ENCODE measurements around the gene CBX1. TPM values are rescaled to one million over a fixed set of nuclear protein-coding genes. Genes with fewer than 3 reads are reported as not detected.

The CBX1 gene
- total RNA-seq, 2 experiments from 2014 or later: 59.7 to 70.4 TPM

DNA sequence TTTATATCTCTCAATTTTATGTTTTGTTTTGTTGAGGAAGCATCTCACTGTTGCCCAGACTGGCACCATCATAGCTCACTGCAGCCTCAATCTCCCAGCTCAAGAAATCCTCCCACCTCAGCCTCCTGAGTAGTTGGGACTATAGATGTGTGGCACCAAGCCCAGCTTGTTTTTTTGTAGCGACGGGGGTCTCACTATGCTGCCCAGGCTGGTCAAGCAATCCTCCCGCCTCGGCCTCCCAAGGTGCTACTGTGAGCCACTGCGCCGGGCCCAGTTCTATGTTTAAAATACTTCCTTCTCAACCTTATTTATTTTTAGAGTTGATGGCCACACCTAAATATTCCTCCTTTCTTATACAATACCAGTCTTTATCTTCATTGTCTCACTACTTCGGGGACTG lies 55.0 kb downstream of the CBX1 start:
- CTCF ChIA-PET (ENCODE audit: unreplicated experiment): interaction anchor here (0.8 to 1.8 kb wide), 2 partner anchors 10 kb away, joined by 4 to 6 read pairs; no protein-coding TSS in a partner anchor
- H3K4me1 ChIP-seq (ENCODE audit: insufficient read depth, low read length, poor library complexity, severe bottlenecking): peaks cover 44% of the 10 kb centered on the region
- intact Hi-C loops (cut with micrococcal nuclease; ENCODE audit: unreplicated experiment): no loop called here

GRCh38 chr17:48045316-48046001 lies 55.8 kb downstream of the CBX1 start:
- peaks cover 39% of the 10 kb centered on the region for H3K79me2 ChIP-seq (ENCODE audit: insufficient read depth, low read depth, low read length)
- intact Hi-C loops (cut with micrococcal nuclease; ENCODE audit: unreplicated experiment): no loop called here
- no TSS peak for BruUV-seq (replicated peaks)
- no peaks in the 10 kb centered on the region for H3K9me2 ChIP-seq (ENCODE audit: insufficient read depth, low read length)
- no peak overlapping the region for H3K4me3 ChIP-seq (ENCODE audit: low read depth, low read length, poor library complexity, severe bottlenecking)
- TF ChIP-seq, protein P1, sequence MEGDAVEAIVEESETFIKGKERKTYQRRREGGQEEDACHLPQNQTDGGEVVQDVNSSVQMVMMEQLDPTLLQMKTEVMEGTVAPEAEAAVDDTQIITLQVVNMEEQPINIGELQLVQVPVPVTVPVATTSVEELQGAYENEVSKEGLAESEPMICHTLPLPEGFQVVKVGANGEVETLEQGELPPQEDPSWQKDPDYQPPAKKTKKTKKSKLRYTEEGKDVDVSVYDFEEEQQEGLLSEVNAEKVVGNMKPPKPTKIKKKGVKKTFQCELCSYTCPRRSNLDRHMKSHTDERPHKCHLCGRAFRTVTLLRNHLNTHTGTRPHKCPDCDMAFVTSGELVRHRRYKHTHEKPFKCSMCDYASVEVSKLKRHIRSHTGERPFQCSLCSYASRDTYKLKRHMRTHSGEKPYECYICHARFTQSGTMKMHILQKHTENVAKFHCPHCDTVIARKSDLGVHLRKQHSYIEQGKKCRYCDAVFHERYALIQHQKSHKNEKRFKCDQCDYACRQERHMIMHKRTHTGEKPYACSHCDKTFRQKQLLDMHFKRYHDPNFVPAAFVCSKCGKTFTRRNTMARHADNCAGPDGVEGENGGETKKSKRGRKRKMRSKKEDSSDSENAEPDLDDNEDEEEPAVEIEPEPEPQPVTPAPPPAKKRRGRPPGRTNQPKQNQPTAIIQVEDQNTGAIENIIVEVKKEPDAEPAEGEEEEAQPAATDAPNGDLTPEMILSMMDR (conservative IDR thresholded peaks at IDR 0.05; ENCODE audit: low read length): no peak
- TF ChIP-seq EZH2phosphoT487 (IDR thresholded peaks at IDR 0.05; ENCODE audit: borderline replicate concordance, low read depth, low read length): no peak
- H3K27ac ChIP-seq (ENCODE audit: low read depth, low read length, poor library complexity, severe bottlenecking): no peak overlapping the region
- POLR2A ChIA-PET: interaction anchor here (3.6 kb wide), 1 partner anchor 11 kb away, joined by 29 read pairs; no protein-coding TSS in a partner anchor
- H3K9me3 ChIP-seq (ENCODE audit: low read length): no peaks in the 10 kb centered on the region
- peak overlapping the region; percentile 89; the same call in 1 of the 2 replicates for H3K4me2 ChIP-seq (ENCODE audit: low read length)
- H3K4me1 ChIP-seq (ENCODE audit: insufficient read depth, low read length, poor library complexity, severe bottlenecking): peaks cover 36% of the 10 kb centered on the region
- H3K36me3 ChIP-seq (ENCODE audit: insufficient read depth, low read length): peaks cover 1% of the 10 kb centered on the region; the same call in 1 of the 2 replicates
- no peak overlapping the region for H2AFZ ChIP-seq (ENCODE audit: low read length)
- DNase-seq (ENCODE audit: low spot score): no peak
- CTCF ChIA-PET (ENCODE audit: unreplicated experiment): interaction anchor here (0.8 to 1.8 kb wide), 2 partner anchors 9 to 11 kb away, joined by 4 to 6 read pairs; no protein-coding TSS in a partner anchor
- H4K20me1 ChIP-seq (ENCODE audit: insufficient read depth, low read length): no peaks in the 10 kb centered on the region; the same call in 1 of the 2 replicates

More for the DNA sequence above, 55.0 kb downstream of the CBX1 start:
- POLR2A ChIA-PET: interaction anchor here (3.6 kb wide), 1 partner anchor 10 kb away, joined by 29 read pairs; no protein-coding TSS in a partner anchor
- TF ChIP-seq, protein P1 (conservative IDR thresholded peaks at IDR 0.05; ENCODE audit: low read length): no peak
- no peak for TF ChIP-seq EZH2phosphoT487 (IDR thresholded peaks at IDR 0.05; ENCODE audit: borderline replicate concordance, low read depth, low read length)
- no peak overlapping the region for H2AFZ ChIP-seq (ENCODE audit: low read length)
- no peak for DNase-seq (ENCODE audit: low spot score)
- peaks cover 10% of the 10 kb centered on the region for H3K36me3 ChIP-seq (ENCODE audit: insufficient read depth, low read length)
- no TSS peak for BruUV-seq (replicated peaks)
- peaks cover 47% of the 10 kb centered on the region for H3K79me2 ChIP-seq (ENCODE audit: insufficient read depth, low read depth, low read length)
- H3K9me3 ChIP-seq (ENCODE audit: low read length): no peaks in the 10 kb centered on the region
- H4K20me1 ChIP-seq (ENCODE audit: insufficient read depth, low read length): no peaks in the 10 kb centered on the region; the same call in 1 of the 2 replicates
- peak overlapping the region; percentile 89 for H3K4me2 ChIP-seq (ENCODE audit: low read length)
- H3K4me3 ChIP-seq (ENCODE audit: low read depth, low read length, poor library complexity, severe bottlenecking): peak overlapping the region; percentile 78
- no peaks in the 10 kb centered on the region for H3K9me2 ChIP-seq (ENCODE audit: insufficient read depth, low read length)
- H3K27ac ChIP-seq (ENCODE audit: low read depth, low read length, poor library complexity, severe bottlenecking): no peak overlapping the region

DNA sequence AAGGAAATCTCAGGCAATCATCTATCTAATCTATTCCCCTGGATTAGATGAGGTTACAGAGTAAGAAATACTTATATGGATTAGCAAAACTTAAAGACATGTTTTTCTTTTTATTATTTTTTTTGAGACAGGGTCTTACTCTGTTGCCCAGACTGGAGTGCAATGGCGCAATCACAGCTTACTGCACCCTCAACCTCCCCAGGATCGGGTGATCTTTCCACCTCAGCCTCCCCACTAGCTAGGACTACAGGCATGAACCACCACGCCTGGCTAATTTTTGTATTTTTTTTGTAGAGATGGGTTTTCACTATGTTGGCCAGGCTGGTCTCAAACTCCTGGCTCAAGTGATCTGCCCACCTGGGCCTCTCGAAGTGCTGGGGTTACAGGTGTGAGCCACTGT lies 56.4 kb downstream of the CBX1 start:
- ChIA-PET CTCF (ENCODE audit: unreplicated experiment) (no interaction called here), POLR2A (interaction anchor here (0.6 kb wide), 1 partner anchor 74 kb away, joined by 4 read pairs; the partner anchor contains the start of gene CDK5RAP3)
- Histone ChIP-seq H3K36me3 (ENCODE audit: insufficient read depth, low read length) (no peaks in the 10 kb centered on the region), H3K4me3 (ENCODE audit: low read depth, low read length, poor library complexity, severe bottlenecking) (no peak overlapping the region), H3K9me2 (ENCODE audit: insufficient read depth, low read length) (no peaks in the 10 kb centered on the region), H2AFZ (ENCODE audit: low read length) (no peak overlapping the region), H4K20me1 (ENCODE audit: insufficient read depth, low read length) (no peaks in the 10 kb centered on the region; the same call in 1 of the 2 replicates), H3K9me3 (ENCODE audit: low read length) (no peaks in the 10 kb centered on the region), H3K79me2 (ENCODE audit: insufficient read depth, low read depth, low read length) (peaks cover 32% of the 10 kb centered on the region), H3K4me2 (ENCODE audit: low read length) (no peak overlapping the region), H3K4me1 (ENCODE audit: insufficient read depth, low read length, poor library complexity, severe bottlenecking) (peaks cover 30% of the 10 kb centered on the region), H3K27ac (ENCODE audit: low read depth, low read length, poor library complexity, severe bottlenecking) (no peak overlapping the region)
- no TSS peak for BruUV-seq (replicated peaks)
- DNase-seq (ENCODE audit: low spot score): no peak
- intact Hi-C loops (cut with micrococcal nuclease; ENCODE audit: unreplicated experiment): no loop called here
- TF ChIP-seq, protein P1 (conservative IDR thresholded peaks at IDR 0.05; ENCODE audit: low read length): no peak
- TF ChIP-seq EZH2phosphoT487 (IDR thresholded peaks at IDR 0.05; ENCODE audit: borderline replicate concordance, low read depth, low read length): no peak

Data from OCI-LY7 (cell line).